ENCODE data around the gene SMPDL3B.
"Not testable (repeated sequence)": the region's sequence is repeated elsewhere in the genome, so short reads cannot be mapped to it uniquely, and the experiment has no call there.

SMPDL3B gene

DNA sequence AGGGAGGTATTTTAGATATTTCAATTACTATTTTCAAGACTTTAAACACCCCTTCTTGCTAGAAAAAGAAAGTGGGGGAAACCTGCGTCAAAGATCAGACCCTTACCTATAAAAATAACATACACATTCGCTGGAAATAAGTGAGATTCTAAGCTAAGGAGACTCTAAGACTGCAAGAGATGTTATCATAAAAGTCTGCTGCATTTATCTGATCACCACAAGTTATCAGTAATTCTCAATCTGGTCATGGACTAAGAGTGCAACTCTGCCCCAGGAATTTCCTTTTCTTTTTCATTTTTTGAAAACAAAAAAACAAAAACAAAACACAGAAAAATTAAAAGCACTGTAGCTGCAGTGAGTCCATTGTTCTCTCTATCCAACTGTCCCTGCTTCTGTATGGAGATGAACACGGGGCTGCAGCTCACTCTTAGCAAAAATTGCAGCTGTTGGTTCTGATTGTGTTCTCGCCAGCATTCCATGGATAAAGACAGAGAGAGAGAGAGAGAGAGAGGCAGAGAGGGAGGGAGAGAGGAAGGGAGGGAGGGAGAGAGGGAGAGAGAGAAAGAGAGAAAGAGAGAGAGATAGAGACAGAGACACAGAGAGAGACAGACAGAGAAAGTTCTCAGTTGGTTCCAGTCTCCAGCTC, 39.1 kb downstream of the SMPDL3B start:
- DNase-seq = no peak

DNA sequence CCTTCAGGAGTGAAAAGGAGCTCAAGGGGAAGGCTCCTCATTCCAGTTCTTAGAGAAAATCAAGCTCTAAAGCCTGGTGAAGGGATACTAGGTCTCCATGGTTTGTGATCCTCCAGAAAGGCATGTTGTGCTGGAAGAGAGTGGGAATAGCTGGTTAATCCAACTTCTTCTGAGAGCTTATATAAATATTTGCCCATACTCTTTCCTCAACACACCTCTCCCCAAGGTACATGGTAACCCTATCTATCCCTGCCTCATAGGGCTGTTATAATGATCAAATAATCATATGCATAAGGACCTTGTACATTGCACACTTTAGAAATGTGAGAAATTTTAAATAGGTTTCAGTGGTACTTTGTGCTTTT, 39.6 kb downstream of the SMPDL3B start:
- no peak for DNase-seq

DNA sequence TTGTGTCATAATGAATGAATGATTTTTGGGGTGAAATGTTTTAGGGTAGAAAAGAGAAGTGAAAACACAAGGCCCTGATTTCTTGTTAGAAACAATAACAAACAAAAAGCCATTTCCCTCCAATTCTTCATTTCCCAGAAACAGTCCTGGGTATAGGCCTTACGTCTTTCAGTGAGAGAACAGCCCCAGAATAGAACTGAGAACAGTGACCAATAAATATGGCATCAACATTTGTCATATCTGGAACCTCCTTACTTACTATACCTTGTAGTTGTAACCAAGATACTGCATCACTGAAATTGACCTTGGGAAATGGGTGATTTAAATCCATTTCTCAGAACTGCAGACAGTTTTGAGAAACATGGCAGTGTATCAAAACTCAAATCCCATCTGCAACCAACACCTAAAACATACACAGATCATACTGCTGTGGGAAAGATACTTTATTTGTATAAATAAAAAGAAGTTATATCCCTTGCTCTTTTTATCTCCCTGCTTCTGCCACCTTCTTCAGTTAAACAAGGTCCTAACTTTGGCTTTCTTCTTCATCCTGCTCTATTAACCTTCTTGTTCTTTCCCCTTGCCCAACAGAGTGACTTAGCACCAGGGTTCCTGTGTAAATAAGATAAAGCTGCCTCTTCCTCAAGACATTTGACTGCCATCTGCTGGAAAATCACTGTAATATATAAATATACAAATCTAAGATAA, 44.5 kb downstream of the SMPDL3B start:
- peak; percentile 5 for DNase-seq

DNA sequence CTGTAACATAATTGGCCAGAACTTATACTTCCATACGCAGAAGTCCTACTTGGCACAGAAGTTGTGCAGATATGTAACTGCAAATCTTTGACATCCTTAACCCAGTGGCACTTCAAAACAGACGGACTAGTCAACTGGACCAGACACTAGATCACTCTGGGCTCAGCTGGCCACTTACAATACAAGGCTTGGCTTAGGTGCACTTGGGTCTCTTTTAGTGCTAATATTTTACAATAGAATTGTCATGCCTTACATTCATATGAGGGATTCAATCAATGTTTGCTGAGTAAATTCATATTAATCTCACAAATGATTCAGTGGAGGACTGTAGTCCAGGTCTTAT, 45.0 kb downstream of the SMPDL3B start:
- DNase-seq = no peak

DNA sequence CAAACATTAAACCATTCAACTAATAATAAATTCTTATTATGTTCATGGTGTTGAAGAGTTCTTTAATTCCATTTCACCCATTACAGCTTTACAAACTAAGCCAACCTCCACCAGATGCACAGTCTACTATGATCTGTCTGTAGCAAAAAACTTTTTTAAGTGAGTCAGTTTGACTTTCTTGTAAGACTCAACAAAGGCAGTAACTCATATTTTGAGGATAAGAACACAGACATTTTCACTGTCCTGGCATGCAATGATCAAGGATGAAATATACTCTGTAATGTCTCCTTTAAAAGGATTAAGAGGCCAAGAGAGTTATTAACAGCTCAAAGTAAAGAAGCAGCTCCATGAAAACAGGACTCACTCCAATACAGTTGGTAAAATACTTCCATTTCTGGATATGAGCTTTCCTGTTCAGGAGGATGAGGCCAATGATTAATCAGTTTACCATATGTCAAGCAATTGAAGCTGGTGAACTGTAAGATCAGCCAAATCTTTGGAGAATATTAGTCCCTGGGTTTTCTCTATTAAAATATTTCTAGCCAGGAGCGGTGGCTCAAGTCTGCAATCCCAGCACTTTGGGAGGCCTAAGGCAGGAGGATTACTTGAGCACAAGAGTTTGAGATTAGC, 45.5 kb downstream of the SMPDL3B start:
- DNase-seq = no peak

DNA sequence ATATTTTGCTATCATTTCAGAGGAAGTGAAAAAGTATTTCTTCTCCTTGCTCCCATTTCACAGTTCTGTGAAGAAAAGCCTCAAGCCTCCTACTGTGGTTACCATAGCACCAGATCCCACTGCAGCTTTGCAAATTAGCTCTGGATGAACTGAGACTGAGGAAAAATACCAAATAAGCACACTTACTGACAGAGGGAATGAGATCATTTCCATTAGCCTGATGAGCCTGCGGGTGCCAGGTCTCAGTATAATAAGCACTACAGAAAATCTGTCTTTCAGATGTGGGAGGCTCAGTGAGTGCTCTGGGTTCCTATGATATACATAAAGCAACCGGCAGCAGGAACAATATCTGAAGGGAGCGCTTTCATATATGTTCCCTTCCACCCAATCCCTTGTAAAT, 46.3 kb downstream of the SMPDL3B start:
- DNase-seq = no peak

DNA sequence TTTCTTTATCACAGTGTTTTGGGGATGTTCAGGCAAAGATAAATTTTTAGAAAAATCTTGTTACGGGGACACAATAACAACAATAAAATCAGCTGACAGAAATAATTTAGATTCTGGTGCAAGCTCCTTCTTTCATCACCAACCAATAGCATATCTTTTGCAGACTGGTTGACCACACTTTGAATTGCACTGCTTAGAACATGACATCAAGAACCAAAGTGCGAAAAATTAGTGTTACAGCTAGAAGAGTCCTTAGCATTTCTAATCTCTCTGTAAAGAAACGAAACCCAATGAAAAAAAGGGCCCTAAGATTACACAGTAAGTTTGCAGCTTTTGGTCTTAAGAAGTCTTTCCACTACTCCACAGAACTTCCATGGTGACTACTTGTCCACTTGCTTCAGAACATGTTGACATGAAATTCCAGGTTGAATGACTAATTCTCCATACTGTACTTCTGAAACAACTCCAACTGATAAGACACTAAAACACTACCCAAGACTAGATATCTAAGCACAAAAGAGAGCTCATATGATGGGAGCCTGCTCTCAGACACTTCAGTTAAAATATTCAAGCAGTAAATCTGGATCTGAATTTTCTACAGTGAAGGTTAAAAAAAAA, 56.2 kb downstream of the SMPDL3B start:
- DNase-seq = no peak

DNA sequence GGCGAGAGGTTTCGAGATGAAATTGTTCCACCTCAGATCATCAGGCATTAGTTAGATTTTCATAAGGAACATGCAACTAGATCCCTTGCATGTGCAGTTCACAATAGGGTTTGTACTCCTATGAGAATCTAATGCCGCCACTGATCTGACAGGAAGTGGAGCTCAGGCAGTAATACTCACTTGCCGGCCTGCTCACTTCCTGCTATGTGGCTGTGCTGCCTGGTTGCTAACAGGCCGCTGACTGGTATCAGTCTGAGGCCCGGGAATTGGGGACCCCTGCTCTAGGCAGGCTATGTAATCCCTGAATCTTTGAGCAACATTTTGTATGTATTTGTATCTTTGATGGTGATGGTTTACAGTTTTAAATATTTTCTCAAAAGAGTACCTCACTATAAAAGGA, 57.5 kb downstream of the SMPDL3B start:
- DNase-seq = no peak

DNA sequence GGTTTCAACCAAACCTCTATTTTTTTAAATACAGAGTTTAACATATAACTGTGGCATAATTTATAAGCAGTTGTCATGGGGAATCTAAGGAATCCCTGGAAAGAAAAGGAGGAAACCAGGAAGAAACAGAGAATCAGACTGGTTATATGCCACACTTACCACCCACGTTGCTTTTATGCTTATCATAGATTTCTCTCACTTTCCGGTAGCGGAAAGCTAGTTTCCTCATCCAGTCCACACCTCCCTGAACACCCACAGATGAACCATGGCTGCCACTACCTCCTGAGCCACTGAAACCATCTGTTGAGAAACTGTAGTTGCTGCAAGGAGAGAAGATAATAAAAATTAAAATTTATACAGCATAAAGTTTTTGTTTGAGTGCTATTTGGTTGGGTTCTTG, 58.4 kb downstream of the SMPDL3B start:
- DNase-seq = no peak

DNA sequence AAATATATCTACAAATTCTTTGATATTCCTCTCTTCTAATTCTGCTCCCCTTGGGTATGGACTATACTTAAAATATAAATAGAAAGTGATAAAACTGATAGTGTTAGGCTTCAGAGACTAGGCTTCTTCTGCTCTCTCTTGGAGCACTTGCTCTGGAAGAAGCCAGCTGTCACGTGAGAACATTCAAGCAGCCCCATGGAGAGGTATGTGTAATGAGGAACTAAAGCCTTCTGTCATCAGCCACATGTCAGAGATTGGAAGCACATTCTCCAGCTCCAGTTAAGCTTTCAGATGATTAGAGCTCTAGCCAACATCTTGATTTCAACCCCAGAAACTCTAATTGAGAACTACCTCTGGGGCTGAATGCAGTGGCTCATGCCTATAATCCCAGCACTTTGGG, 59.3 kb downstream of the SMPDL3B start:
- DNase-seq = no peak

DNA sequence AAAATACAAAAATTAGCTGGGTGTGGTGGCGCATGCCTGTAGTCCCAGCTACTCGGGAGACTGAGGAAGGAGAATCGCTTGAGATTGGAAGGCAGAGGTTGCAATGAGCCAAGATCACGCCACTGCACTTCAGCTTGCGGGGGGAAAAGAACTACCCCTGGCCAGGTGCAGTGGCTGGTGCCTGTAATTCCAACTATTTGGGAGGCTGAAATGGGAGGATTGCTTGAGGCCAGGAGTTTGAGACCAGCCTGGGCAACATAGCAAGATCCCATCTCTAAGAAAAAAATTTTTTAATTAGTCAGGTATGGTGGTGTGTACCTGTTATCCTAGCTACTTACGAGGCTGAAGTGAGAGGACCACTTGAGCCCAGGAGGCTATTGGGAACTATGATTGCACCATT, 59.7 kb downstream of the SMPDL3B start:
- DNase-seq = not testable (repeated sequence)

DNA sequence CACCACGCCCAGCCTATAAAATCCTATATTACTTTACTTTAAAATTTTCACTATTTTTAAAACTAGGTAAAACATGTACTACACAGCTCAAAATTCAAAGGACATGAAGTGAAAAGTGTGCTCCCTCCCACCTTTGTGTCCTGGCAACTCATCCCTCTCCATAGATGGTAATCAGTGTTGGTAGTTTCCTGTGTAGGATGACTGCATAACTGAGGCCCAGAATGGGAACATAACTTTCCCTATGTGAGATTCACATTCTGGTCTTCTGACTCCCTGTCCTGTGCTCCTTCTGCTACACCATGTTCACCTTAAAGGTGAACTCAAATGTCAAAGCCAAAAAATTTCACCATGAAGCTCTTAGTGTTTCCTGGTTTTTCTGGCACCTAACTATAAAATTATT, 64.3 kb downstream of the SMPDL3B start:
- no peak for DNase-seq

DNA sequence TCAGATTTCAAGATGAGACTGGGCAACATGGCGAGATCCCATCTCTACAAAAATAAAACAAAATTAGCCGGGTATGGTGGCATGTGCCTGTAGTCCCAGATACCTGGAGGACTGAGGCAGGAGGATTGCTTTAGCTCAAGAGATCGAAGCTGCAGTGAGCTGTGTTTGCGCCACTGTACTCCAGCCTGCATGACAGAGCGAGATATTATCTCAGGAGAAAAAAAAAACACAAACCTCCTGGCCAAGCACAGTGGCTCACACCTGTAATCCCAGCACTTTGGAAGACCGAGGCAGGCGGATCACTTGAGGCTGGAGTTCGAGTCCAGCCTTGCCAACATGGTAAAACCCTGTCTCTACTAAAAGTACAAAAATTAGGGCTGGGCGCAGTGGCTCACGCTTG, 67.8 kb downstream of the SMPDL3B start:
- DNase-seq = no peak

DNA sequence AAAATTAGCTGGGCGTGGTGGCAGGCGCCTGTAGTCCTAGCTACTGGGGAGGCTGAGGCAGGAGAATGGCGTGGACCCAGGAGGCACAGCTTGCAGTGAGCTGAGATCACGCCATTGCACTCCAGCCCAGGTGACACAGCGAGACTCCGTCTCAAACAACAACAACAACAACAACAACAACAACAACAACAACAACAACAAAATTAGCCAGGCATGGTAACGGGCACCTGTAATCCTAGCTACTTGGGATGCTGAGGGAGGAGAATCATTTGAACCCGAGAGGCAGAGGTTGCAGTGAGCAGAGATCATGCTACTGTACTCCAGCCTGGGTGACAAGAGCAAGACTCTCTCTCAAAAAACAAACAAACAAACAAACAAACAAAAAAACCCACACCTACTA, 68.3 kb downstream of the SMPDL3B start:
- not testable (repeated sequence) for DNase-seq
